ENCODE data around the gene FAM187B. TPM values are rescaled to one million over a fixed set of nuclear protein-coding genes. Genes with fewer than 3 reads are reported as not detected.

The FAM187B gene
- total and polyA plus RNA-seq, 4 donors, result 0.17 TPM; not detected in 3

DNA sequence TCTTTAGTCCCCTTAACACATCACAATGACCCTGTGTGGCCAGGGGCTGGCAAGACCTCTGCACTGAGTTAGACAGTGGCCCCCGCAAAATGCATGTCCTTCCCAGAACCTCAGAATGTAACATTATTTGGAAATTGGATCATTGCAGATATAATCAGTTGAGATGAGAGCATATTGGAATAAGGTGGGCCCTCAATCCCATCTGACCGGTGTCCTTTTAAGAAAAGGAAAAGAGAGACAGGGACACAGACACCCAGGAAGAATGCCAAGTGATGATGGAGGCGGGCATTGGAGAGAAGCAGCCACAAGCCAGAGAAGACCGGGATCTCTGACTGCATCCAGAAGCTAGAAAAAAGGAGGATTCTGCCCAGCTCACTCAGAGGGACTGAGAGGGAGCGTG is 1.8 kb downstream of the FAM187B start:
- no peaks in the 10 kb centered on the region for H3K9me3 ChIP-seq (ENCODE audit: control insufficient read depth in 4 of 4, low read length in 3 of 4)
- WGBS, result 90% methylated on average over 5 of the region's 5 CpGs
- no peak for DNase-seq (ENCODE audit: low spot score)
- TF ChIP-seq FOXA1 (IDR thresholded peaks at IDR 0.05) (no peak), HNF4A (conservative IDR thresholded peaks at IDR 0.05) (no peak), GABPA (IDR thresholded peaks at IDR 0.05 in 1 of 2, conservative IDR thresholded peaks at IDR 0.05 in 1 of 2) (no peak), ATF3 (IDR thresholded peaks at IDR 0.05) (no peak), YY1 (IDR thresholded peaks at IDR 0.05) (no peak), TAF1 (conservative IDR thresholded peaks at IDR 0.05) (no peak), SP1 (IDR thresholded peaks at IDR 0.05) (no peak), RAD21 (IDR thresholded peaks at IDR 0.05) (no peak), EGR1 (IDR thresholded peaks at IDR 0.05; ENCODE audit: low read depth in 2 of 2) (no peak), NR2F2 (IDR thresholded peaks at IDR 0.05) (no peak), FOXA2 (IDR thresholded peaks at IDR 0.05) (no peak)
- TF ChIP-seq, protein P1, sequence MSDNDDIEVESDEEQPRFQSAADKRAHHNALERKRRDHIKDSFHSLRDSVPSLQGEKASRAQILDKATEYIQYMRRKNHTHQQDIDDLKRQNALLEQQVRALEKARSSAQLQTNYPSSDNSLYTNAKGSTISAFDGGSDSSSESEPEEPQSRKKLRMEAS (IDR thresholded peaks at IDR 0.05), result no peak
- H3K27me3 ChIP-seq (ENCODE audit: control insufficient read depth in 4 of 4, insufficient read depth in 4 of 4, low read length in 3 of 4), result no peaks in the 10 kb centered on the region
- no peak overlapping the region for H3K9ac ChIP-seq (ENCODE audit: low read depth in 1 of 2, low read length in 2 of 2)
- H3K4me3 ChIP-seq (ENCODE audit: low read depth in 1 of 3, low read length in 3 of 3), result no peak overlapping the region
- H3K36me3 ChIP-seq (ENCODE audit: control insufficient read depth in 4 of 4, insufficient read depth in 3 of 4, low read depth in 1 of 4, low read length in 3 of 4), result no peaks in the 10 kb centered on the region
- no peaks in the 10 kb centered on the region for H3K4me1 ChIP-seq (ENCODE audit: control insufficient read depth in 4 of 4, insufficient read depth in 4 of 4, low read length in 3 of 4)
- H3K27ac ChIP-seq (ENCODE audit: low read depth in 1 of 2, low read length in 2 of 2), result no peak overlapping the region

DNA sequence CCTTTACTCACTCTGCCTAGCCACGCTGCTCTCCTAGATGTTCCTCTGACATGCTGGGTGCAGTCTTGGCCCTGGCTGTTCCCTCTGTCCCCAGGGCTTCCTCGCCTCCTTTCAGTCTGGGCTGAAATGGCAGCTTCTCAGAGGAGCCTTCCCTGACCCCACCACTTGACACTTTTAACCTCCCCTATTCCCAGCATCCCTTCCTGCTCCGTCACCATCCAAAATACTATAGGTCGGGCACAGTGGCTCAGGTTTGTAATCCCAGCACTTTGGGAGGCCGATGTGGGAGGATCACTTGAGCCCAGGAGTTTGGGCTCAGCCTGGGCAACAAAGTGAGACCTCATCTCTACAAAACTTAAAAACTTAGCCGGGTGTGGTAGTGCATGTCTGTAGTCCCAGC is 2.6 kb downstream of the FAM187B start:
- no peak for DNase-seq (ENCODE audit: low spot score)
- Histone ChIP-seq H3K9me3 (ENCODE audit: control insufficient read depth in 4 of 4, low read length in 3 of 4) (no peaks in the 10 kb centered on the region), H3K9ac (ENCODE audit: low read depth in 1 of 2, low read length in 2 of 2) (no peak overlapping the region), H3K4me3 (ENCODE audit: low read depth in 1 of 3, low read length in 3 of 3) (no peak overlapping the region), H3K4me1 (ENCODE audit: control insufficient read depth in 4 of 4, insufficient read depth in 4 of 4, low read length in 3 of 4) (no peaks in the 10 kb centered on the region), H3K27ac (ENCODE audit: low read depth in 1 of 2, low read length in 2 of 2) (no peak overlapping the region), H3K36me3 (ENCODE audit: control insufficient read depth in 4 of 4, insufficient read depth in 3 of 4, low read depth in 1 of 4, low read length in 3 of 4) (no peaks in the 10 kb centered on the region), H3K27me3 (ENCODE audit: control insufficient read depth in 4 of 4, insufficient read depth in 4 of 4, low read length in 3 of 4) (no peaks in the 10 kb centered on the region)
- WGBS, result 98% methylated on average over 6 of the region's 6 CpGs
- TF ChIP-seq JUND (IDR thresholded peaks at IDR 0.05) (no peak), RXRA (IDR thresholded peaks at IDR 0.05) (no peak), RAD21 (IDR thresholded peaks at IDR 0.05) (no peak), TAF1 (conservative IDR thresholded peaks at IDR 0.05) (no peak), REST (IDR thresholded peaks at IDR 0.05) (no peak), YY1 (IDR thresholded peaks at IDR 0.05) (no peak), NR2F2 (IDR thresholded peaks at IDR 0.05) (no peak), GABPA (IDR thresholded peaks at IDR 0.05 in 1 of 2, conservative IDR thresholded peaks at IDR 0.05 in 1 of 2) (no peak), EGR1 (IDR thresholded peaks at IDR 0.05; ENCODE audit: low read depth in 2 of 2) (no peak), ATF3 (IDR thresholded peaks at IDR 0.05) (no peak), HNF4G (IDR thresholded peaks at IDR 0.05) (no peak), HNF4A (conservative IDR thresholded peaks at IDR 0.05) (no peak), CTCF (IDR thresholded peaks at IDR 0.05; ENCODE audit: low read depth, low read length, missing input control) (no peak), FOXA2 (IDR thresholded peaks at IDR 0.05) (no peak), SP1 (IDR thresholded peaks at IDR 0.05) (no peak), FOXA1 (IDR thresholded peaks at IDR 0.05) (no peak)
- TF ChIP-seq, protein P1 (IDR thresholded peaks at IDR 0.05), result no peak
- TF ChIP-seq, protein P2, sequence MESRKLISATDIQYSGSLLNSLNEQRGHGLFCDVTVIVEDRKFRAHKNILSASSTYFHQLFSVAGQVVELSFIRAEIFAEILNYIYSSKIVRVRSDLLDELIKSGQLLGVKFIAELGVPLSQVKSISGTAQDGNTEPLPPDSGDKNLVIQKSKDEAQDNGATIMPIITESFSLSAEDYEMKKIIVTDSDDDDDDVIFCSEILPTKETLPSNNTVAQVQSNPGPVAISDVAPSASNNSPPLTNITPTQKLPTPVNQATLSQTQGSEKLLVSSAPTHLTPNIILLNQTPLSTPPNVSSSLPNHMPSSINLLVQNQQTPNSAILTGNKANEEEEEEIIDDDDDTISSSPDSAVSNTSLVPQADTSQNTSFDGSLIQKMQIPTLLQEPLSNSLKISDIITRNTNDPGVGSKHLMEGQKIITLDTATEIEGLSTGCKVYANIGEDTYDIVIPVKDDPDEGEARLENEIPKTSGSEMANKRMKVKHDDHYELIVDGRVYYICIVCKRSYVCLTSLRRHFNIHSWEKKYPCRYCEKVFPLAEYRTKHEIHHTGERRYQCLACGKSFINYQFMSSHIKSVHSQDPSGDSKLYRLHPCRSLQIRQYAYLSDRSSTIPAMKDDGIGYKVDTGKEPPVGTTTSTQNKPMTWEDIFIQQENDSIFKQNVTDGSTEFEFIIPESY (IDR thresholded peaks at IDR 0.05), result no peak

Measured in liver (tissue), 9 donors.